ENCODE results near the gene ZNHIT3.

DNA sequence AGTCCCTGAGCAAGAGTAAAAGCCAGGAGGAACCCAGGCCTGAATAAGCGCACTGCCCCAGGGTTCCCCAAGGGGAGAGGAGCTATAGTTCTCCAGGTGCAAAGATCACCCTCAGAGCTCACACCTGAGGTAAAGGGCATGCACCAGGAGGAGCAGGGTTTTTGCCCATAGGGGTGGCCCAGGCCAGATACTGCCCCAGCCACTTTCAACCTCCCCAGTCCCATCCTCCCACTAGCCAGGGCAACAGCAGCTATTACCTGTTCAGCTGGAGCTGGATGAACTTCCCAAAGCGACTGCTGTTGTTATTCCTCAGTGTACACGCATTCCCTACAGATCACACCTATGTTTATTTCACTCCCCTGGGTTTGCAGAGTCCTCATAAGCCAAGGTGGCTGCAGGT is 28.4 kb downstream of the ZNHIT3 start:
- TF ChIP-seq FOXA1 (IDR thresholded peaks at IDR 0.05) (no peak), RXRA (IDR thresholded peaks at IDR 0.05) (no peak), HNF4G (IDR thresholded peaks at IDR 0.05) (no peak), YY1 (IDR thresholded peaks at IDR 0.05) (no peak), NR2F2 (IDR thresholded peaks at IDR 0.05) (no peak), JUND (IDR thresholded peaks at IDR 0.05) (no peak), RAD21 (IDR thresholded peaks at IDR 0.05) (no peak), SP1 (IDR thresholded peaks at IDR 0.05) (no peak)
- TF ChIP-seq, protein P1, sequence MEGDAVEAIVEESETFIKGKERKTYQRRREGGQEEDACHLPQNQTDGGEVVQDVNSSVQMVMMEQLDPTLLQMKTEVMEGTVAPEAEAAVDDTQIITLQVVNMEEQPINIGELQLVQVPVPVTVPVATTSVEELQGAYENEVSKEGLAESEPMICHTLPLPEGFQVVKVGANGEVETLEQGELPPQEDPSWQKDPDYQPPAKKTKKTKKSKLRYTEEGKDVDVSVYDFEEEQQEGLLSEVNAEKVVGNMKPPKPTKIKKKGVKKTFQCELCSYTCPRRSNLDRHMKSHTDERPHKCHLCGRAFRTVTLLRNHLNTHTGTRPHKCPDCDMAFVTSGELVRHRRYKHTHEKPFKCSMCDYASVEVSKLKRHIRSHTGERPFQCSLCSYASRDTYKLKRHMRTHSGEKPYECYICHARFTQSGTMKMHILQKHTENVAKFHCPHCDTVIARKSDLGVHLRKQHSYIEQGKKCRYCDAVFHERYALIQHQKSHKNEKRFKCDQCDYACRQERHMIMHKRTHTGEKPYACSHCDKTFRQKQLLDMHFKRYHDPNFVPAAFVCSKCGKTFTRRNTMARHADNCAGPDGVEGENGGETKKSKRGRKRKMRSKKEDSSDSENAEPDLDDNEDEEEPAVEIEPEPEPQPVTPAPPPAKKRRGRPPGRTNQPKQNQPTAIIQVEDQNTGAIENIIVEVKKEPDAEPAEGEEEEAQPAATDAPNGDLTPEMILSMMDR (IDR thresholded peaks at IDR 0.05; ENCODE audit: low read depth, low read length, missing input control) = no peak
- TF ChIP-seq, protein P2, sequence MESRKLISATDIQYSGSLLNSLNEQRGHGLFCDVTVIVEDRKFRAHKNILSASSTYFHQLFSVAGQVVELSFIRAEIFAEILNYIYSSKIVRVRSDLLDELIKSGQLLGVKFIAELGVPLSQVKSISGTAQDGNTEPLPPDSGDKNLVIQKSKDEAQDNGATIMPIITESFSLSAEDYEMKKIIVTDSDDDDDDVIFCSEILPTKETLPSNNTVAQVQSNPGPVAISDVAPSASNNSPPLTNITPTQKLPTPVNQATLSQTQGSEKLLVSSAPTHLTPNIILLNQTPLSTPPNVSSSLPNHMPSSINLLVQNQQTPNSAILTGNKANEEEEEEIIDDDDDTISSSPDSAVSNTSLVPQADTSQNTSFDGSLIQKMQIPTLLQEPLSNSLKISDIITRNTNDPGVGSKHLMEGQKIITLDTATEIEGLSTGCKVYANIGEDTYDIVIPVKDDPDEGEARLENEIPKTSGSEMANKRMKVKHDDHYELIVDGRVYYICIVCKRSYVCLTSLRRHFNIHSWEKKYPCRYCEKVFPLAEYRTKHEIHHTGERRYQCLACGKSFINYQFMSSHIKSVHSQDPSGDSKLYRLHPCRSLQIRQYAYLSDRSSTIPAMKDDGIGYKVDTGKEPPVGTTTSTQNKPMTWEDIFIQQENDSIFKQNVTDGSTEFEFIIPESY (IDR thresholded peaks at IDR 0.05) = no peak
- TF ChIP-seq, protein P3, sequence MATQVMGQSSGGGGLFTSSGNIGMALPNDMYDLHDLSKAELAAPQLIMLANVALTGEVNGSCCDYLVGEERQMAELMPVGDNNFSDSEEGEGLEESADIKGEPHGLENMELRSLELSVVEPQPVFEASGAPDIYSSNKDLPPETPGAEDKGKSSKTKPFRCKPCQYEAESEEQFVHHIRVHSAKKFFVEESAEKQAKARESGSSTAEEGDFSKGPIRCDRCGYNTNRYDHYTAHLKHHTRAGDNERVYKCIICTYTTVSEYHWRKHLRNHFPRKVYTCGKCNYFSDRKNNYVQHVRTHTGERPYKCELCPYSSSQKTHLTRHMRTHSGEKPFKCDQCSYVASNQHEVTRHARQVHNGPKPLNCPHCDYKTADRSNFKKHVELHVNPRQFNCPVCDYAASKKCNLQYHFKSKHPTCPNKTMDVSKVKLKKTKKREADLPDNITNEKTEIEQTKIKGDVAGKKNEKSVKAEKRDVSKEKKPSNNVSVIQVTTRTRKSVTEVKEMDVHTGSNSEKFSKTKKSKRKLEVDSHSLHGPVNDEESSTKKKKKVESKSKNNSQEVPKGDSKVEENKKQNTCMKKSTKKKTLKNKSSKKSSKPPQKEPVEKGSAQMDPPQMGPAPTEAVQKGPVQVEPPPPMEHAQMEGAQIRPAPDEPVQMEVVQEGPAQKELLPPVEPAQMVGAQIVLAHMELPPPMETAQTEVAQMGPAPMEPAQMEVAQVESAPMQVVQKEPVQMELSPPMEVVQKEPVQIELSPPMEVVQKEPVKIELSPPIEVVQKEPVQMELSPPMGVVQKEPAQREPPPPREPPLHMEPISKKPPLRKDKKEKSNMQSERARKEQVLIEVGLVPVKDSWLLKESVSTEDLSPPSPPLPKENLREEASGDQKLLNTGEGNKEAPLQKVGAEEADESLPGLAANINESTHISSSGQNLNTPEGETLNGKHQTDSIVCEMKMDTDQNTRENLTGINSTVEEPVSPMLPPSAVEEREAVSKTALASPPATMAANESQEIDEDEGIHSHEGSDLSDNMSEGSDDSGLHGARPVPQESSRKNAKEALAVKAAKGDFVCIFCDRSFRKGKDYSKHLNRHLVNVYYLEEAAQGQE (IDR thresholded peaks at IDR 0.05) = no peak
- TF ChIP-seq, protein P4, sequence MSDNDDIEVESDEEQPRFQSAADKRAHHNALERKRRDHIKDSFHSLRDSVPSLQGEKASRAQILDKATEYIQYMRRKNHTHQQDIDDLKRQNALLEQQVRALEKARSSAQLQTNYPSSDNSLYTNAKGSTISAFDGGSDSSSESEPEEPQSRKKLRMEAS (IDR thresholded peaks at IDR 0.05) = no peak
- TF ChIP-seq, protein P5, sequence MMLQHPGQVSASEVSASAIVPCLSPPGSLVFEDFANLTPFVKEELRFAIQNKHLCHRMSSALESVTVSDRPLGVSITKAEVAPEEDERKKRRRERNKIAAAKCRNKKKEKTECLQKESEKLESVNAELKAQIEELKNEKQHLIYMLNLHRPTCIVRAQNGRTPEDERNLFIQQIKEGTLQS (IDR thresholded peaks at IDR 0.05) = no peak
